H1 (cell line): Measurements from ENCODE around the gene IFNA13. TPM values are rescaled to one million over a fixed set of nuclear protein-coding genes. Genes with fewer than 3 reads are reported as not detected.

Experiments used
- CHD1 ChIP-seq: IDR thresholded peaks from 2 replicates; pipeline ENCODE4 v1.6.1; 2012; ENCODE audit warnings: low read depth, low read length, improper control_type of control experiment
- E2F6 ChIP-seq: IDR thresholded peaks from 2 replicates; pipeline ENCODE4 v1.6.1; 2012; ENCODE audit warnings: inconsistent platforms
- EZH2 ChIP-seq: fragments of 200-600 bp; sonication (generic); IDR thresholded peaks from 2 replicates; pipeline ENCODE4 v1.7.1; 2012; ENCODE audit warnings: low read depth, mild to moderate bottlenecking, moderate library complexity, low read length, inconsistent platforms; ENCODE audit not compliant: severe bottlenecking
- RAD21 ChIP-seq, 2 experiments: IDR thresholded peaks in 1 of 2; conservative IDR thresholded peaks in 1 of 2; 2 replicates each; pipeline ENCODE4 v1.6.1; 2011; ENCODE audit warnings: low read depth in 2 of 2, low read length in 2 of 2, improper control_type of control experiment in 1 of 2, inconsistent platforms in 1 of 2, mild to moderate bottlenecking in 1 of 2, moderate library complexity in 1 of 2
- RNF2 ChIP-seq: fragments of 200-900, 300-1000 bp; sonication (generic); IDR thresholded peaks from 2 replicates; pipeline ENCODE4 v1.7.1; 2016; ENCODE audit warnings: borderline replicate concordance, low read depth, mild to moderate bottlenecking, antibody characterized with exemption, low read length; ENCODE audit not compliant: poor library complexity, severe bottlenecking; ENCODE audit errors: missing control alignments
- ZNF274 ChIP-seq: IDR thresholded peaks from 2 replicates; pipeline ENCODE4 v1.7.0; 2012; ENCODE audit warnings: low read length, borderline replicate concordance; ENCODE audit errors: extremely low read depth
- polyA plus RNA-seq, 7 experiments: library from polyadenylated mRNA; depleted of rRNA in 3 of 7; stranded (reverse) in 5 of 7; unstranded in 2 of 7; fragments of >200 nt in 5 of 7; fragments of 200-250 nt in 2 of 7; gene quantifications; 1 replicate in 5 of 7; 2 replicates in 1 of 7; 4 replicates in 1 of 7; pipeline versions ENCODE4 v1.2.1 to v1.2.3, GENCODE V29; 2011 to 2013; ENCODE audit warnings: missing spikeins in 2 of 7, mixed read lengths in 2 of 7
- total RNA-seq: library from RNA; stranded (reverse); fragmentation: NEBNext Ultra II Directional; extraction: Animal tissue kit (Norgen Biotek cat#: 25700); gene quantifications from 2 replicates; pipeline ENCODE4 v1.2.1, GENCODE V29; 2021

IFNA13 gene
- total and polyA plus RNA-seq, 2 of the 8 experiments (the other 6 are each of a cell fraction or from before 2014, with no cell fraction given): not detected

DNA sequence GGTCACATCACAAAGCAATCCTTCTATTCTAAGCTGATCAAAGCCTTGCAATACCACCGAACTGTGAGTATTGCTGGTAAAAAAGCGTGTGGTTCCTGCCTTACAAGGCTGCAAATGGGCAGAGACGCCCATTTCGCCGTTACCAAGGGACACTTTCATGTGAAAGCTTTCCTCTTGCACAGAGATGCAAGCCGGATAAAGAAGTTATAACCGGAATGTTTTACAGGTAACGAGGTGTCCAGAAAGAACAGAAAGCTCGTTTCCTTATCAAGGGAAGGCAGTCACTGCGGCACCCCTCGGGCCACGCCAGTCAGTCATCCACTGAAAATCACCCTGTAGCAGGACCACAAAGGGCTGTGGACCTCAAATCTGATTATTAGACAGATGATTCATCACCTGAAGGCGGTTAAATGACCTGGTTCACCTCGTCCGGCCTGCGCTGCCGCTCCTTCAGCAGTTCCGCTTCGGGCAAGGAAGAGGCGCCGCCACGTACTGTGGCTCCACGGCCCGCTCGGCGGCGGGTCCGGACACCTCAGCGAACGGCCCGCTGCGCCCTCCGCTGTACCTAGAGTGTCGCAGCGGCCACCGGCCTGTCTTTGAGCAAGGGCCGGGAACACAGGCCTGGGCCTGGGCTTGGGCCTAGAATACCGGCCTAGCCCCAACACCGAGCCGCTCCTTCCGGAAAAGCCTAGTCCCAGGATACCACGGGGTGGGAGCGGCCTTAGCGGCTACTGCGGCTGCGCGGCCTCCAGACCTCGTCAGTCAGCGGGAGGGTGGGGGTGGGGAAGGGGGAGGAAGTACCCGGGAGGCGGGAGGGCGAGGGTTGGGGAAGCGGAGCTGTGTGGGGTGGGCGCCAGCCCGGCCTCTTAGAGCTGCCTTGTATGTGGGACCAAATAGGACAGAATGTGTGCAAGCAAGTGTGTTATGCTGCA, 32.9 kb downstream of the IFNA13 start, which contains the start of gene KLHL9 (continued):
- 0 out of 2 replicates have a peak, but pooled peaks have one; percentile 32 for TF ChIP-seq E2F6
- no peak for TF ChIP-seq CHD1
- TF ChIP-seq ZNF274: no peak
- no peak for TF ChIP-seq RAD21 (IDR thresholded peaks at IDR 0.05 in 1 of 2, conservative IDR thresholded peaks at IDR 0.05 in 1 of 2; ENCODE audit: low read depth in 2 of 2, low read length in 2 of 2)
- TF ChIP-seq EZH2: no peak
- no peak for TF ChIP-seq RNF2
